A673 (cell line): ENCODE results near the gene WDR7.

ENCODE experiments used
- CTCF ChIP-seq: fragments of 300-800, 200-600 bp; sonication (generic); conservative IDR thresholded peaks from 2 replicates; pipeline ENCODE4 v1.5.1; 2017; ENCODE audit warnings: low read depth, mild to moderate bottlenecking, antibody characterized with exemption, low read length, moderate library complexity, mixed read lengths
- EZH2 ChIP-seq: fragments of 200-600 bp; sonication (generic); IDR thresholded peaks from 2 replicates; pipeline ENCODE4 v1.6.1; 2017; ENCODE audit warnings: borderline replicate concordance, low read depth, mild to moderate bottlenecking, mixed read lengths, antibody characterized with exemption, low read length; ENCODE audit not compliant: poor library complexity, severe bottlenecking

GRCh38 chr18:56934906-56935305 is 283.7 kb downstream of the WDR7 start:
- TF ChIP-seq CTCF: no peak
- no peak for TF ChIP-seq EZH2
